ENCODE data around the gene ITPRID1. TPM values are rescaled to one million over a fixed set of nuclear protein-coding genes. Genes with fewer than 3 reads are reported as not detected.

Gene ITPRID1
- total RNA-seq, 1 experiment from 2014 or later = 1.2 TPM

DNA sequence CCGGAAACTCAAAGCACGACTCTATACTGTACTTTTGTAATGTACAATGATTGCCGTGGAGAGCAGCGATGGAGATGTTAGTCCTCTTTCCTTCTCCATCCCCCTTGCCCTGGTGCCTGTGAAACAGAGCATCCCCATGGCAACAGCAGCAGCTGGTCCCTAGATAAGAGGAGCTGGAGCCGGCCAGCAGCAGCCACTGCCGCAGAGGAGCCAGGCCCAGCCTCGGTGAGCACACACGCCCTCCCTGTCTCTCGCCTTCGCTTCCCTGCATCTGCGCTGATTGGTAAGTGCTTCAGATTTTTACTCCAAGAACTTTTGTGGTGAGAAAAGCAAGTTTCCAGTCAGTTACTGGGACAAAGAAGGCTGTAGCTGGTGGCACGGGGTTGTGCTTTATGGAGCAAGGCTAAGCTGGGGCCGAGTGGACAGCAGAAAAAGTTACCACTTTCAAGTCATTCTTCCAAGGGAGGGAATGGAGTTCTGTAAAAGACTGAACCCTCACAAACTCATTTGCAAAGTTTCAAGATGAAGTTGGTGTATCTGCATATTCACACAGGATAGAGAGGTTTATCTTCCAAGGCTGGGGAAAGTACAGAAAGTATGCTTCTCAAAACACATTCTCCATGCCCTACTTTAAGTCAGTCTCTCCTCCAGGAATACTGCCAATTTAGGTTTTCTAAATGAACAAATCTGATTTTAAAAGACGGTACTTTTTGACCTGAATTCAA is 173.3 kb downstream of the ITPRID1 start, which contains the start of gene PPP1R17:
TSS of gene PPP1R17 (plus strand) at position 192 of the 725 bp plus-strand sequence. CDS start 5,227 bp downstream, outside the sequence.
- no CpG with 5 or more reads among the region's 14 CpGs for WGBS (ENCODE audit: extremely low coverage, insufficient read length, low lambda C conversion rate)
- peak within 1 kb of the TSS; percentile 23 to 38; a peak in 3 of 5 replicates for H3K4me3 Mint-ChIP-seq
- H3K9me3 ChIP-seq (ENCODE audit: control insufficient read depth, low read depth, low read length) = no peaks in the 10 kb centered on the region
- no peak within 1 kb of the TSS for H4K8ac ChIP-seq (replicated peaks; ENCODE audit: insufficient read length, low read depth, low read length)
- H2BK12ac ChIP-seq (ENCODE audit: insufficient read length, low read depth, low read length) = no peak within 1 kb of the TSS
- no peak within 1 kb of the TSS for H3K4ac ChIP-seq (ENCODE audit: low read depth, low read length)
- H2AFZ ChIP-seq (ENCODE audit: low read length) = no peak within 1 kb of the TSS
- H3K9me3 Mint-ChIP-seq = no peaks in the 10 kb centered on the region; a peak in 1 of 5 replicates
- no peak within 1 kb of the TSS for H4K91ac ChIP-seq (ENCODE audit: insufficient read length, low read depth, low read length)
- H3K56ac ChIP-seq (ENCODE audit: insufficient read length, low read depth, low read length) = no peak within 1 kb of the TSS
- H3K27ac ChIP-seq (ENCODE audit: insufficient read length, low read depth, low read length) = no peak within 1 kb of the TSS
- H3K23me2 ChIP-seq (ENCODE audit: insufficient read length, low read depth, low read length, poor library complexity, severe bottlenecking) = no peaks in the 10 kb centered on the region
- no peaks in the 10 kb centered on the region for H3K79me1 ChIP-seq (ENCODE audit: insufficient read depth, low read depth, low read length, poor library complexity, severe bottlenecking)
- H3K9ac ChIP-seq (ENCODE audit: extremely low read depth, insufficient read length, low read length) = no peak within 1 kb of the TSS
- peak within 1 kb of the TSS in 1 of 3 experiments; percentile 22; a peak in 1 of 7 replicates for H3K27ac Mint-ChIP-seq
- H3K79me2 ChIP-seq (ENCODE audit: insufficient read depth, low read length) = no peaks in the 10 kb centered on the region
- no peaks in the 10 kb centered on the region for H3K36me3 Mint-ChIP-seq (ENCODE audit: insufficient read depth in 1 of 3, low read depth in 3 of 3)
- H3K4me1 ChIP-seq (ENCODE audit: insufficient read depth, low read length) = peaks cover 21% of the 10 kb centered on the region
- H2BK120ac ChIP-seq (ENCODE audit: low read depth, low read length, poor library complexity, severe bottlenecking) = no peak within 1 kb of the TSS
- no peaks in the 10 kb centered on the region for H4K20me1 ChIP-seq (ENCODE audit: control insufficient read depth, insufficient read depth, insufficient read length)
- TF ChIP-seq, protein P1, sequence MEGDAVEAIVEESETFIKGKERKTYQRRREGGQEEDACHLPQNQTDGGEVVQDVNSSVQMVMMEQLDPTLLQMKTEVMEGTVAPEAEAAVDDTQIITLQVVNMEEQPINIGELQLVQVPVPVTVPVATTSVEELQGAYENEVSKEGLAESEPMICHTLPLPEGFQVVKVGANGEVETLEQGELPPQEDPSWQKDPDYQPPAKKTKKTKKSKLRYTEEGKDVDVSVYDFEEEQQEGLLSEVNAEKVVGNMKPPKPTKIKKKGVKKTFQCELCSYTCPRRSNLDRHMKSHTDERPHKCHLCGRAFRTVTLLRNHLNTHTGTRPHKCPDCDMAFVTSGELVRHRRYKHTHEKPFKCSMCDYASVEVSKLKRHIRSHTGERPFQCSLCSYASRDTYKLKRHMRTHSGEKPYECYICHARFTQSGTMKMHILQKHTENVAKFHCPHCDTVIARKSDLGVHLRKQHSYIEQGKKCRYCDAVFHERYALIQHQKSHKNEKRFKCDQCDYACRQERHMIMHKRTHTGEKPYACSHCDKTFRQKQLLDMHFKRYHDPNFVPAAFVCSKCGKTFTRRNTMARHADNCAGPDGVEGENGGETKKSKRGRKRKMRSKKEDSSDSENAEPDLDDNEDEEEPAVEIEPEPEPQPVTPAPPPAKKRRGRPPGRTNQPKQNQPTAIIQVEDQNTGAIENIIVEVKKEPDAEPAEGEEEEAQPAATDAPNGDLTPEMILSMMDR (conservative IDR thresholded peaks at IDR 0.05) = no peak
- no peak within 1 kb of the TSS for H3K23ac ChIP-seq (ENCODE audit: insufficient read length, low read depth, low read length)
- no peak within 1 kb of the TSS for H2BK20ac ChIP-seq (ENCODE audit: low read depth, low read length, poor library complexity, severe bottlenecking)
- H3T11ph ChIP-seq (ENCODE audit: low read length) = no peak within 1 kb of the TSS
- H2AK5ac ChIP-seq (ENCODE audit: insufficient read length, low read length) = no peak within 1 kb of the TSS
- no peak within 1 kb of the TSS for H3K4me2 ChIP-seq (ENCODE audit: insufficient read depth, insufficient read length, low read length)
- H3K27me3 ChIP-seq (ENCODE audit: insufficient read depth, low read length) = no peaks in the 10 kb centered on the region
- H3K27me3 Mint-ChIP-seq (ENCODE audit: low read depth) = peaks cover 12% of the 10 kb centered on the region; the same call in 1 of the 2 replicates
- no peak within 1 kb of the TSS for H2BK15ac ChIP-seq (ENCODE audit: low read depth, low read length)
- peaks cover 35 to 49% of the 10 kb centered on the region in 2 experiments for H3K4me1 Mint-ChIP-seq
- H2BK5ac ChIP-seq (ENCODE audit: insufficient read length, low read length) = no peak within 1 kb of the TSS
- H3K14ac ChIP-seq (ENCODE audit: insufficient read depth, low read length) = no peak within 1 kb of the TSS
- no peak within 1 kb of the TSS for H4K5ac ChIP-seq (ENCODE audit: insufficient read length, low read depth, low read length)
- peak; percentile 57 for DNase-seq
- no peak within 1 kb of the TSS for H3K18ac ChIP-seq (ENCODE audit: insufficient read length, low read depth, low read length)
